MM.1S (cell line): ENCODE results near the gene GDPGP1.

Source experiments
- DNase-seq: peaks from one replicate; pipeline ENCODE4 v3.0.0-alpha.2; 2015
- H2AFZ ChIP-seq: fragments of 300-600 bp; sonication (generic); 2 replicates; pipeline ENCODE4 v1.6.0; 2016; ENCODE audit warnings: antibody characterized with exemption, low read length
- H3F3A ChIP-seq: fragments of 300-600 bp; sonication (generic); 2 replicates; pipeline ENCODE4 v1.6.1; 2016; ENCODE audit warnings: mild to moderate bottlenecking, antibody characterized with exemption, low read length, moderate library complexity, mixed read lengths; ENCODE audit not compliant: insufficient read depth
- H3K27ac ChIP-seq: fragments of 300-600 bp; sonication (generic); 2 replicates; pipeline ENCODE4 v1.5.1; 2016; ENCODE audit warnings: mild to moderate bottlenecking, low read length
- H3K27me3 ChIP-seq: fragments of 300-600 bp; sonication (generic); replicated peaks from 2 replicates; pipeline ENCODE4 v1.6.0; 2016; ENCODE audit warnings: low read length; ENCODE audit not compliant: insufficient read depth
- H3K36me3 ChIP-seq: fragments of 300-600 bp; sonication (generic); replicated peaks from 2 replicates; pipeline ENCODE4 v1.6.1; 2016; ENCODE audit warnings: mild to moderate bottlenecking, low read length, mixed read lengths; ENCODE audit not compliant: insufficient read depth
- H3K4me1 ChIP-seq: fragments of 300-600 bp; sonication (generic); 2 replicates; pipeline ENCODE4 v1.6.1; 2016; ENCODE audit warnings: low read length, mixed read lengths
- H3K4me2 ChIP-seq: fragments of 300-600 bp; sonication (generic); 2 replicates; pipeline ENCODE4 v1.6.0; 2016; ENCODE audit warnings: low read depth, low read length
- H3K4me3 ChIP-seq: fragments of 300-600 bp; sonication (generic); 2 replicates; pipeline ENCODE4 v1.5.1; 2016; ENCODE audit warnings: low read length, mixed read lengths
- H3K79me2 ChIP-seq: fragments of 300-600 bp; sonication (generic); 2 replicates; pipeline ENCODE4 v1.6.1; 2016; ENCODE audit warnings: mixed run types, low read length, mixed read lengths
- H3K9ac ChIP-seq: fragments of 300-600 bp; sonication (generic); 2 replicates; pipeline ENCODE4 v1.6.1; 2016; ENCODE audit warnings: low read length, mixed read lengths
- H3K9me2 ChIP-seq: fragments of 300-600 bp; sonication (generic); replicated peaks from 2 replicates; pipeline ENCODE4 v1.6.1; 2016; ENCODE audit warnings: mild to moderate bottlenecking, low read length, mixed read lengths; ENCODE audit not compliant: insufficient read depth
- H3K9me3 ChIP-seq: fragments of 300-600 bp; sonication (generic); replicated peaks from 2 replicates; pipeline ENCODE4 v1.6.1; 2016; ENCODE audit warnings: mild to moderate bottlenecking, low read length, mixed read lengths; ENCODE audit not compliant: insufficient read depth
- H4K20me1 ChIP-seq: fragments of 300-600 bp; sonication (generic); 2 replicates; pipeline ENCODE4 v1.6.1; 2016; ENCODE audit warnings: mild to moderate bottlenecking, low read length, moderate library complexity, mixed read lengths; ENCODE audit not compliant: insufficient read depth
- EZH2 ChIP-seq: fragments of 300-600 bp; sonication (generic); optimal IDR thresholded peaks from 2 replicates; pipeline ENCODE3; 2017; ENCODE audit warnings: low read depth, mild to moderate bottlenecking, antibody characterized with exemption, low read length, mixed read lengths
- EZH2phosphoT487 ChIP-seq: fragments of 300-600 bp; sonication (generic); IDR thresholded peaks from 2 replicates; pipeline ENCODE4 v1.6.1; 2018; ENCODE audit warnings: antibody characterized with exemption, low read length
- TF ChIP-seq, protein P1 (sequence below): fragments of 300-600 bp; sonication (generic); IDR thresholded peaks from 2 replicates; pipeline ENCODE4 v1.5.1; 2016; ENCODE audit warnings: antibody characterized with exemption, low read length, mixed read lengths

Gene GDPGP1

DNA sequence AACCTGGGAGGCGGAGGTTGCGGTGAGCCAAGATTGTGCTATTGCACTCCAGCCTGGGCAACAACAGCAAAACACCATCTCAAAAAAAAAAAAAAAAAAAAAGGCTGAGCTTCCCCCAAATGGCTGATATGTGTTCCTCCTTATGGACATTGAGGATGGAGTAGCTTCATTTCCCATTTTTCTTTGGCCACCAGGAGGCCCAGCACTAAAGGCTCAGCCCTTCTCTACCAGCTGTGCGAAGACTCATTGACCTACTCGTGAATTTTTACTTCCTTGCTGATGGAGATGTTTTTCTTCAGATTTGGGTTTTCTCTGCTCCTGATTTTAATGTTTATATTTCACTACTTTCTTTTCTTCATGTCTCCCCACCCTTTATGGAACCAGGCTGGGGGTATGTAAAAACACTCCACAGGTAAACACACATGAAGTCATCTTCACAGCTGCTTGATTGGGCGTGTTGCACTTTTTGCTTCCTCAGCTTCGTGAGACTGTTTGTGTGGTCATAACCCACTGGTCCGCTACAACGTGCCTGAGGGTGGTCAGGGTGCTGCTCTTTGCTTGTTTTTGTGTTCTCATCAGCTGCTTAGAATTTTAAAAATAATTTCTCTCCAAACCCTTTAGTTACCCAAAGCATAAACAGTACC is 19.3 kb upstream of the GDPGP1 start:
- Histone ChIP-seq H3K79me2 (peaks cover 52% of the 10 kb centered on the region), H3K9ac (no peak overlapping the region), H3K4me2 (no peak overlapping the region), H3F3A (no peaks in the 10 kb centered on the region), H2AFZ (no peak overlapping the region), H4K20me1 (no peaks in the 10 kb centered on the region), H3K27me3 (no peaks in the 10 kb centered on the region), H3K9me3 (no peaks in the 10 kb centered on the region), H3K27ac (no peak overlapping the region), H3K4me1 (no peaks in the 10 kb centered on the region), H3K4me3 (no peak overlapping the region), H3K36me3 (no peaks in the 10 kb centered on the region), H3K9me2 (no peaks in the 10 kb centered on the region)
- no peak for TF ChIP-seq EZH2phosphoT487
- TF ChIP-seq, protein P1, sequence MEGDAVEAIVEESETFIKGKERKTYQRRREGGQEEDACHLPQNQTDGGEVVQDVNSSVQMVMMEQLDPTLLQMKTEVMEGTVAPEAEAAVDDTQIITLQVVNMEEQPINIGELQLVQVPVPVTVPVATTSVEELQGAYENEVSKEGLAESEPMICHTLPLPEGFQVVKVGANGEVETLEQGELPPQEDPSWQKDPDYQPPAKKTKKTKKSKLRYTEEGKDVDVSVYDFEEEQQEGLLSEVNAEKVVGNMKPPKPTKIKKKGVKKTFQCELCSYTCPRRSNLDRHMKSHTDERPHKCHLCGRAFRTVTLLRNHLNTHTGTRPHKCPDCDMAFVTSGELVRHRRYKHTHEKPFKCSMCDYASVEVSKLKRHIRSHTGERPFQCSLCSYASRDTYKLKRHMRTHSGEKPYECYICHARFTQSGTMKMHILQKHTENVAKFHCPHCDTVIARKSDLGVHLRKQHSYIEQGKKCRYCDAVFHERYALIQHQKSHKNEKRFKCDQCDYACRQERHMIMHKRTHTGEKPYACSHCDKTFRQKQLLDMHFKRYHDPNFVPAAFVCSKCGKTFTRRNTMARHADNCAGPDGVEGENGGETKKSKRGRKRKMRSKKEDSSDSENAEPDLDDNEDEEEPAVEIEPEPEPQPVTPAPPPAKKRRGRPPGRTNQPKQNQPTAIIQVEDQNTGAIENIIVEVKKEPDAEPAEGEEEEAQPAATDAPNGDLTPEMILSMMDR: 0 out of 2 replicates have a peak, but pooled peaks have one; percentile 8
- no peak for DNase-seq

DNA sequence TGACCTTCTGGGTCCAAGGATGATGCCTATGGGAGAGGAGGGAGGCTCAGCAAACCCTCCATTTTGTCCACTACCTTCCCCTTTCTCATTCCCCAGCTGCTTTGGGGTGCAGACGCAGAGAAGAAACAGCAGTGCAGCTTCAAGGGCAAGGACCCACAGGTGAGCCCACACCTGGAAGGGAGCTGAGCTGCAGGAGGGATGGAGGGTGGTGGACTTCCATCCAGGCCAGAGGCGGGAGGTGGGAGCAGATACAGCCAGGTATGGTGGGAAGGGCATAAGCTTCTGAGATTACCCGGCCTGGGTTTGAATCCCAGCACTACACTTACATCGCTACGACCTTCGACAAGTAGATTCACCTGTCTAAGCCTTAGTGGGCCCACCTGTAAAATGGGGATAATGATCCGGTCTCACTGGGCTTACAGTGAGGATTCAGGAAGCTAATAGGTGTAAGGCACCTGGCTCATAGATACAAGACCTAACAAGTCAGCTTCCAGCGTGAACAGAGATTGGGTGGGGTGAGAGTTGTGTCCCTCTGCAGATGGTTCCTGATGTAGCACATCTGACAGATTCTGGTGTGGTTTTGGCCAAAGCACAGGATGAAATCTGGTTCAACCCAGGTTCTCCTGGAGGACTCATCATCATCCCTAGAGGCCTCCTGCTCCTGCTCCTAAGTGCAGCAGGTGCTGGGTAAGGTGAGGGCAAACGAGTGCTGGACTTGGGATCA is 16.2 kb upstream of the GDPGP1 start:
- H3K9ac ChIP-seq: no peak overlapping the region
- H3K27ac ChIP-seq: no peak overlapping the region
- H3K36me3 ChIP-seq: no peaks in the 10 kb centered on the region
- H3K9me3 ChIP-seq: no peaks in the 10 kb centered on the region
- H3K9me2 ChIP-seq: no peaks in the 10 kb centered on the region
- H3K27me3 ChIP-seq: no peaks in the 10 kb centered on the region
- H2AFZ ChIP-seq: no peak overlapping the region
- DNase-seq: no peak
- no peaks in the 10 kb centered on the region for H3F3A ChIP-seq
- no peaks in the 10 kb centered on the region for H3K4me1 ChIP-seq
- no peak overlapping the region for H3K4me2 ChIP-seq
- TF ChIP-seq EZH2phosphoT487: no peak
- TF ChIP-seq EZH2: no peak
- TF ChIP-seq, protein P1: no peak
- H4K20me1 ChIP-seq: no peaks in the 10 kb centered on the region
- peaks cover 26% of the 10 kb centered on the region for H3K79me2 ChIP-seq
- H3K4me3 ChIP-seq: no peak overlapping the region

DNA sequence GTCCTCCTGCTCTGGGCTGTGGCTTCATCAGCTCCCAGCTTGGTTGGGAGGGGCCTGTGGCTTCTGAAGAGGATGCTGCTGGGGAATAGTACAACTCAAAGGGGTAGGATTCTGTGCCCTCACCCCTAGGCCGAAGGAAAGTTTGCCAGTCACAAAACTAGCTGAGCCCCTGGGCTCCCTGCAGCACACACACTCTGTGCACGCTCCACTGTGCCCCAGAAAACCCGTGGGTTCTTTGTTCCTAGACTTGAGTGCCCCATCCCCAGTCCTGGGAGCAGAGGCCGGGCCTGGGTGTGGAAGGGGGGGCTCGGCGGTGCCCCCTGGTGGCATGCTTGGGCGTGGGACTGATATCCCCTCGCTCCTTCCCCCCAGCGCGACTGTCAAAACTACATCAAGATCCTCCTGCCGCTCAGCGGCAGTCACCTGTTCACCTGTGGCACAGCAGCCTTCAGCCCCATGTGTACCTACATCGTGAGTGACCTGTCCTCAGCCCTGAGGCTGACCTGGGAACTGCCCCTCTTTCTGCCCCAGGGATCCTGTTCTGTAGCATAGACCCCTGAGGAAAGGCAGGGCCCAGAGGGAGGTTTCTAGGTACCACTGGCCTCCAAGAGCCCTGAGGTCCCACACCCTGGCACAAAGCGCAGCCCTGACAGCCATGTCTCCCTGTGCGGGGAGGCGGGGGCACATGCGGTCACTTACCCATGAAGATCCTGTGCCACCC is 14.4 kb upstream of the GDPGP1 start:
- H3K27ac ChIP-seq: no peak overlapping the region
- no peak overlapping the region for H2AFZ ChIP-seq
- no peaks in the 10 kb centered on the region for H3K9me3 ChIP-seq
- no peaks in the 10 kb centered on the region for H4K20me1 ChIP-seq
- H3K4me2 ChIP-seq: no peak overlapping the region
- no peaks in the 10 kb centered on the region for H3K27me3 ChIP-seq
- peak; percentile 9 for DNase-seq
- peaks cover 14% of the 10 kb centered on the region for H3K79me2 ChIP-seq
- no peaks in the 10 kb centered on the region for H3K36me3 ChIP-seq
- H3K9ac ChIP-seq: no peak overlapping the region
- H3K4me1 ChIP-seq: no peaks in the 10 kb centered on the region
- no peak overlapping the region for H3K4me3 ChIP-seq
- TF ChIP-seq EZH2phosphoT487: no peak
- TF ChIP-seq, protein P1: peak; percentile 60
- H3K9me2 ChIP-seq: no peaks in the 10 kb centered on the region
- H3F3A ChIP-seq: no peaks in the 10 kb centered on the region
